GM21390 (cell line): ENCODE measurements around the gene HCFC1.
A peak's percentile ranks its signal among the peaks of the same experiment; 100 is the strongest.

Experiments
- ATAC-seq: cut with Tn5 transposase; IDR thresholded peaks from one replicate; pipeline ENCODE4 v1.9.1; 2021; ENCODE audit not compliant: unreplicated experiment

HCFC1 gene

DNA sequence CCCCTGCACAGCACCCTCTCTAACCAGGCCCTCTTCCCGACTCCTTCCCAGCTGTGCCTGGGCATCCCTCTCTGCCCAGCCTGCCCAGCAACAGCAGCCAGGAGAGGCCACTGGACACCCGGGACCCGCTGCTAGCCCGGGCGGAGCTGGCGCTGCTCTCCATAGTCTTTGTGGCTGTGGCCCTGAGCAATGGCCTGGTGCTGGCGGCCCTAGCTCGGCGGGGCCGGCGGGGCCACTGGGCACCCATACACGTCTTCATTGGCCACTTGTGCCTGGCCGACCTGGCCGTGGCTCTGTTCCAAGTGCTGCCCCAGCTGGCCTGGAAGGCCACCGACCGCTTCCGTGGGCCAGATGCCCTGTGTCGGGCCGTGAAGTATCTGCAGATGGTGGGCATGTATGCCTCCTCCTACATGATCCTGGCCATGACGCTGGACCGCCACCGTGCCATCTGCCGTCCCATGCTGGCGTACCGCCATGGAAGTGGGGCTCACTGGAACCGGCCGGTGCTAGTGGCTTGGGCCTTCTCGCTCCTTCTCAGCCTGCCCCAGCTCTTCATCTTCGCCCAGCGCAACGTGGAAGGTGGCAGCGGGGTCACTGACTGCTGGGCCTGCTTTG is 66.0 kb downstream of the HCFC1 start:
- ATAC-seq = no peak

DNA sequence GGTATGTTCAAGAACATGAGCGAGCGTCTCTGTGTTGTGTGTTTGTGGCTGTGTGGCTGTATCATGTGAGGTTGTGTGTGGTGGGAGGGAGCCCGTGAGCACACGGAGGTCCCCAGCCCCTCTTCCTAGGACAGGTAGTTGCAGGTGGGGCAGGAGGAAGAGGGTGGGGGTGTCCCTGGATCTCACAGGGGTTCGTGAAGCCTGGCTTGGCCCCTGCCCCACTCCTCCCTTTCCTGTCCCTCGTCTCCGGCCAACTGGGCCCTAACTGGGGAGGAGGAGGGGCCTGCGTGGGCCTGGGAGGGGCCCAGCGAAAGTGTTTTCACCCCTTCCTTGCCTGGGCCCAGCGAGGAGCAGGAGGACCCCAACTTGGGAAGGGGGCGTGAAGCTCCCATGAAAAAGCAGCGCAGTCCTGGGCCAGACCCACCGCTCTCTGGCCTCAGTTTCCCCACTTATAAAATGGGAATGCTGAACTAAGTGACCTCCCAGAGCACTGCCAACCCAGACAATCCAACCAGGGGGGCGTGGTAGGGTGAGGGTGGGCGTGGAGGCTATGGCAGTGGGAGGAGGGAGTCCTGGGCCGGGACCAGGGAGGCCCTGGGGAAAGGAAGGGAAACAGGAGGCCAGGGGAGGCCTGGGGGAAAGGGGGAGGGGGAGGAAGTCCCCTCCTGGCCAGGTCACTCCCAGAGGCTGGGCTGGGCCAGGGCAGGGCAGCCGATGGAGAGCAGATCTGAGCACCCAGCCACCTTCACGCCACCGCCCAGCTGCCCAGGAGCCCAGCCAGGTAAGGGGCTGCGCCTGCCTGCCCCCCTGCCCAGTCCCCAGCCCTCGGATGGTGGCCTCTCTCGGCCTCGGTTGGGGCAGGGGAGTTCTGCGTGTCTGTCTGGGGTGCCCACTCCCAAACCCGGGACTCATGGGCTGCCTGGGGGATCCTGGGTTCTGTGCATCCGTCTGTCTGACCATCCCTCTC is 67.3 kb downstream of the HCFC1 start, which contains the start of gene AVPR2:
AVPR2 (plus strand) TSS at position 683 of the 967 bp plus-strand sequence. CDS start 473 bp downstream, outside the sequence.
- ATAC-seq = no peak

DNA sequence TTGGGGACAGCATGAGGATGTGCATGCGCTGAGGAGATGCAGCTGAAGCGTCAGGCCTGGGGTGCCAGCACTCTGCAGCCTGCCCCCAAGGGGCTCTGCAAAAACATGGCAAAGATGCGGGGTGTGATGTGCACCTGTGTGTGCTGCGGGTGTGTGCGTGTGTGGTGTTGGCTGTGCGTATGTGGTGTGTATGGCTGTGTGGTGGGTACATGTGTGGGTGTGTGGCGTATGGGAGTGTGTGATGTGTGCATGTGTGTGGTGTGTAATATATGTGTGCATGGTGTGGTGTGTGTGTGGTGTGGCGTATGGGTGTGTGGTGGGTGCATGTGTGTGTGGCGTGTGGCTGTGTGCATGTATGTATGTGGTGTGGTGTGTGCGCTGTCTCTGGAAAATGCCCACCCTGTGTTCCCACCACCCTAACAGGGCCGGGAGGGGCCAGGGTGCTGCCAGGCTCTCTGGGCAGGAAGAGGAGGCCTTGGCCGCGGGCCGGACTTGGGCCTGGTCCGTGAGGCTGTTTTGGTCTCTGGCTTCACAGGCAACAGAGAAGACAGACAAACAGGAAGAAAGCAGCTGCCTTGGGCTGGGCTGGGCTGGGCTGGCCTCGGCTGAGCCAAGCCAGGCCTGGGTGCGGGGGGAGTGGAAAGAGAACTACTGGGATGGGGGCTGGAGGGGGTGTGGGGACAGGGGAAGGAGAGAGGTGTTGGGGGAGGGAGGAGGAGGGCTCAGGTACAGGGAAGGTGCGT is 68.2 kb downstream of the HCFC1 start:
- no peak for ATAC-seq

DNA sequence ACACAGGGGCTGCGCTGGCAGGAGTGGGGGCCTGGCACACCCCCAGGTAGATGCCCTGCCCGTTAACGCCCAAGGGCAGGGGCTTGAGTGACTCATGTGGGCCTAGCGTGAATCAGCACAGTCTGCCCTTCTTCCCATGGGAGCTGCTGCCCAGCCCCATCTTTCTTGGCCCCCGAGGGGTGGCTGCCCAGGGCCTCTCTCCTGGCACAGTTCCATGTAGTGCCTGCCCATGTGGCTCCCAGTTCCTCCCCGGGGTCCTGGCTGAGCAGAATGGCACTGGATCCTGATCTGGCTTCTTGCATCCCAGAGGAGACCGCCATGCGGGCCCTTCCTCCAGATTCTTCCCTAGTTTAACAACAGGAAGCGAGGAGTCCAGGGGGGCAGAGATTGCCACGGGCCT is 69.2 kb downstream of the HCFC1 start:
- ATAC-seq = no peak

DNA sequence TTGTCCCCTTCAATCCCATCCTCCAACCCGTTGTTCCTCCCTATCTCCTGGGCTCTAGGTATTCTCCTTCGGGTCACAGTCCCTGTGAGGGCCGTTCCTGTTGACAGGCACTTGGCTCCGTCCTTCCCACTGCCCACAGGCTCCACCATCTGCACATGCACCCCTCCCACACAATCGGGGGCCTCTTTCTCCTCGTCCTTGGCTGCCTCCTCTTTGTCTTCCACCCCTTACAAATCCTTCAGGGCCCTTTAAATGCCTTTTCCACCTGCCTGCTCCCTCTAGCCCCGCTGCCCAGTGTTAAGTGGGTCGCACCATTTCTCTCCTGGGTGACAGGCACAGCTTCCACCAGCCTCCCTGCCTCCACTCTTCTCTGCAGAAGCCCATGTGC is 69.9 kb downstream of the HCFC1 start:
- ATAC-seq = no peak

DNA sequence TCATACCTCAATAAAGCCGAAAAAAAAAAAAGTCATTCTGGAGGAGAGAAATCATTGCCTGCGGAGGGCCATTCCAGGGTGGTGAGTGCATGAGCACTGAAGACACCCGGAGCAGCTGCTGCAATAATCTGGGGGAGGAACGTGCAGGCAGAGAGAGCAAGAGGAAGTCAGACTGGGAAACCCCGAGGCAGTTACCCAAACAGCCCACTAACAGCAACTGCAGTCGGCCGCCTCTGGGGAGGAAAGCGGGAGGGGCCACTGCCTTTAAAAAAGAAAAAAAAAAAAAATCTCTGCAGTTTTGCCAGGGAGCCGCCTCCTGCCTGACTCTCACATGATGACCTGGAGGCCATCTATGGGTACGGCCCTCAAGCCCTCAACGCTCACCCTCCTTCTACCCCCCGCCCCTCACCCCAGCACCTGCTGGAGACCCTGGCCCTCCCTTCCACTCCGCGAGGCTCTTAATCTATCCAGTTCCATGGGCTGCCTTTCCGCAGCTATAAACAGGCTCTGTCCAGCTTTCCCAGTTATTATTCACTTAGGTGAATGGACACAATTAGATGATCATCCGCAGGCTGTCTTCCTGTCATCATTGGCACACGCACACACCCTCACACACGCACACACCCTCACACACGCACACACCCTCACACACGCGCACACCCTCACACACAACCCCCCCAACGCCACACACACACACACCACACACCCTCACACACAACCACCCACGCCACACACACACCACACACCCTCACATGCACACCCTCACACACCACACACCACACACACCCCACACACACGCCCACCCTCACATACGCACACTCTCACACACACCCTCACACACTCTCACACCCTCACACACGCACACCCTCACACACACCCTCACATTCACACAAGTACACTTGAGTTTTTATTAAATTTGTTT is 70.5 kb downstream of the HCFC1 start:
- ATAC-seq = peak; percentile 63

DNA sequence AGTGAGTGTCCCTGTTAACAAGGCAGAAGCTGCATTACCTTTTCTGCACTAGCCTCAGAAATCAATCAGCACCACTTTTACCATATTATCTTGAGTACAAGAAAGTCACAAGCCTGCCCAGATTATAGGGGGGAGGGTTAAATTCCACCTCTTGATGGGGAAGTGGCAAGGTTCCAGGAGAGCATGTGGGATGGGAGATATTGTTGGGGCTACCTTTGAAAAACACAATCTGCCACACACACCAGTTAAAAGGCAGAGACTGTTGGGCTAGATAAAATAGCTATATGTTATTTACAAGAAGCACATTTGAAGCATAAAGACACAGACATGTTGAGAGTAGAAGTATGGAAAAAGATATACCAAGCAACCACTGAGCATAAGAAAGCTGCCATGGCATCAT is 73.7 kb downstream of the HCFC1 start:
- ATAC-seq = no peak
